Neural progenitor cell (in vitro differentiated cells): ENCODE data around the gene AGAP3.

ENCODE experiments used
- EZH2 ChIP-seq: fragments of 200-600 bp; sonication (generic); IDR thresholded peaks from 2 replicates; pipeline ENCODE4 v1.6.1; 2017; ENCODE audit warnings: antibody characterized with exemption, mild to moderate bottlenecking, moderate library complexity
- TF ChIP-seq, protein P1 (sequence below): fragments of 200-600 bp; sonication (generic); IDR thresholded peaks from 2 replicates; pipeline ENCODE4 v1.5.1; 2017; ENCODE audit warnings: antibody characterized with exemption, mild to moderate bottlenecking

GRCh38 chr7:151057989-151058780, 28.1 kb upstream of the AGAP3 start:
- TF ChIP-seq, protein P1, sequence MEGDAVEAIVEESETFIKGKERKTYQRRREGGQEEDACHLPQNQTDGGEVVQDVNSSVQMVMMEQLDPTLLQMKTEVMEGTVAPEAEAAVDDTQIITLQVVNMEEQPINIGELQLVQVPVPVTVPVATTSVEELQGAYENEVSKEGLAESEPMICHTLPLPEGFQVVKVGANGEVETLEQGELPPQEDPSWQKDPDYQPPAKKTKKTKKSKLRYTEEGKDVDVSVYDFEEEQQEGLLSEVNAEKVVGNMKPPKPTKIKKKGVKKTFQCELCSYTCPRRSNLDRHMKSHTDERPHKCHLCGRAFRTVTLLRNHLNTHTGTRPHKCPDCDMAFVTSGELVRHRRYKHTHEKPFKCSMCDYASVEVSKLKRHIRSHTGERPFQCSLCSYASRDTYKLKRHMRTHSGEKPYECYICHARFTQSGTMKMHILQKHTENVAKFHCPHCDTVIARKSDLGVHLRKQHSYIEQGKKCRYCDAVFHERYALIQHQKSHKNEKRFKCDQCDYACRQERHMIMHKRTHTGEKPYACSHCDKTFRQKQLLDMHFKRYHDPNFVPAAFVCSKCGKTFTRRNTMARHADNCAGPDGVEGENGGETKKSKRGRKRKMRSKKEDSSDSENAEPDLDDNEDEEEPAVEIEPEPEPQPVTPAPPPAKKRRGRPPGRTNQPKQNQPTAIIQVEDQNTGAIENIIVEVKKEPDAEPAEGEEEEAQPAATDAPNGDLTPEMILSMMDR: no peak
- TF ChIP-seq EZH2: no peak
